ENCODE results near the gene PYY. TPM values are rescaled to one million over a fixed set of nuclear protein-coding genes. Genes with fewer than 3 reads are reported as not detected.

Gene PYY
- total RNA-seq, 1 experiment from 2014 or later: not detected

DNA sequence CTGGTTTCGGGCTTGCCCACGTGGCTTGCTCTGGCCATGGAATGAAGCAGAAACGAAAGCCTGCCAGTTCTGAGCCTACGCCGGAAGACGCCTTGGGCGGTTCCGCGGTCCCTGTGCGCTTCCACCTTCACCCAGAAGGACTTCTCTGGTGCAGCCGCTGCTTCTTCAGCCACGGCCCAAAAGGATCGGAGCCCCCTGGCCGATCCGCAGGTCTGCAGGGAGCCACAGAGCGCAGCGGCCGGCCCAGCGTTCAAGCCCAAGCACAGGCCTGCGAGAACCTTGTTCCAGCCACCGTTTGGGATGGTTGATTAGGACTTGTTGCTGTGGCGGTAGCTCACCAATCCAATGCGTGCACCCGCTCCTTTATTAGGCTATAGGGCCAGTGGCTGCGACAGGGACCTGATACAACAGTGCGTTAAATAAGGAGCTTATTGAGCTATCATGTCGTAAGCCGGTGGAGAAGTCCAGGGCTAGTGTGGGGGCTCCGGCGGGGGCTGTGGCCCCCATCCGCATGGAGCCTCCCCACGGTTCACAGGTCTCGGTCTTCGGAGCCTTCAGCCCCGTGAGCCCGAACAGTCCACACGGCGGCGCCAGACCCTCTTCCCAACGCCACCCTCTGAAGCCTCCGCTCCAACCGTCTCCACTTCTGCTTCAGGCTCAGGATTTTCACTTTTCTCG, 36.3 kb downstream of the PYY start:
- peak; percentile 16 for DNase-seq (ENCODE audit: extremely low read depth, low read depth)

DNA sequence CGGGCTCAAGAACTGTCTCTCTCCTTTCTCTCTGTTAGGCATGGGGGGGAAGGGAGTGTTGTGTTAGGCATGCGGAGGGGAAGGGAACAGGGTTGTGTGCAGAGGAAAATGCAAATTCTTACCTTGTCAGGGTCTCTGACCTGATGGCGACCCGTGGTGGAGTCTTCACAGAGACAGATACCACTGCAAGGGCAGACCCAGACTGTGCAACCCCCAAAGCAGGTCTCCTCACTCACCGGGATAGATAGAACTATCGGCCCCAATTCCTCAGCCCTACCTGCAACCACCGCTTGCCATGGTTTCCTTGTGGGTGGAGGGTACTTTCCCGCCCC, 36.8 kb downstream of the PYY start:
- DNase-seq (ENCODE audit: extremely low read depth, low read depth): no peak

DNA sequence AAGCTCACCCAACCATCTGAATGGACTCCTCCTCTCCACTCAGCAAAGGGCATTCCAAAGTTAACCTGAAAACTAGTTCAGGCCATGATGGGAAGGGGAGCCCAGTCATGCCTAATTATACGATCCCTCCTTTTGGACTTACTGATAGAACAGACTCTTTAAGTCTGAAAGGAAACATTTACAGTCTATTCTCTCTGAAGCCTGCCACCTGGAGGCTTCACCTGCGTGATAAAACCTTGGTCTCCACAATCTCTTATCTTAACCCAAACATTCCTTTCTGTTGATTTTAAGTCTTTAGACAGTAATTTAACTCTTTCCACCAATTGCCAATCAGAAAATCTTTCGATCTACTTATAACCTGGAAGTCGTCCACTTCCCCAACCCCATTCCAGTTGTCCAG, 37.4 kb downstream of the PYY start:
- no peak for DNase-seq (ENCODE audit: extremely low read depth, low read depth)

DNA sequence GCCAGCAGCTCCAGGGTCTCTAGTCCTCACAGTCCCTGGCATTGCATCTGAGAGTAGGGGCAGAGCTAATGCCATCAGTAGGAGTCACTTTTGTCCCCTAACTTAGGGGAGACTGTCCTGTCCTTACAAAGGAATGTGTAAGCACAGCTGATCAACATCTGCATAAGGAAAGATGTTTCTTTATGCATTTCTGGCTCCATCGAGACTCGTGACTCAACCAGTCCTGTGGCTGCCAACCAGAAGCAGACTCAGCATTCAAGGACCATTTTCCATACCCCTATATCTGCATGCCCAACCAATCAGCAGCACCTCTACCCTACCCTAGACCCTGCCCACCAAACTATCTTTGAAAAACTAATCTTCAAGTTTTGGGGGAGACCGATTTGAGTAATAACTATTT, 38.2 kb downstream of the PYY start:
- no peak for DNase-seq (ENCODE audit: extremely low read depth, low read depth)

DNA sequence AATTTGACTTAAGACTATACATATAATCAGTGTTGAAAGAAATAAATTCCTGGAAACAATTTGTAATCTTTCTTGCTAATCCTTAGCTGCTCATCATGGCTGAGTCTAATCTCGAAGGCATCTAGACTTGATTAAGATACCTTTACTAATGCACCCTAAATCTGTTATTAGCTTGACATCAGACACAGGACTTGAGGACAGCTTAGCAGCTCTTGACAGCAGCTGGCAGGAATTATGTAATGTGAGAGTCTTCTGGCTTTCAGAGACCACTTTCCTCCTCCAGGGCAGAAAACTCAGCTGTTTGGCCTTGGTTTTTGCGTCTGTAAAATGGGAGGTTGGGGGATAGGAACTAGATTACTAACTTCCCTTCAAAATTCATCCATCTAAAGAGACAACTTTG, 39.3 kb downstream of the PYY start:
- DNase-seq (ENCODE audit: extremely low read depth, low read depth): no peak

DNA sequence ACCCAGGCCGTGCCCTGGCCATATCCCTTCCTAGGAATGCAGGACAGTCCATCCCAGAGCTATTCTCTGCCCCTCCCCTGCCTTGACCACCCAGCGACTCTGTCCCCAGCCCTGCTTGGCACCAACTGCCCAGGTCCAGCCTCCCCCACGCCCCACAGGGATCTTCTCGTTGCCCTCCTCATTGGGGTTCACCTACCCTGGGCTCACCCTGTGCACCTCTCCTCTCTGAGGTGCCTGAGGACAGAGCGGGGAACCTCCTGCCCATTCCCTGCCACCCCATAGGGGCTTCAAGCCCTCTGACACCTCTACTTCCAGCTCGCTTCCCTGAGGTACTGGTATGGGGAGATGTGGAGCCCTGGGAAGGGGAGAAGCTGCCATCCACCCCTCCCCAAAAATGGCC, 40.2 kb downstream of the PYY start:
- no peak for DNase-seq (ENCODE audit: extremely low read depth, low read depth)

DNA sequence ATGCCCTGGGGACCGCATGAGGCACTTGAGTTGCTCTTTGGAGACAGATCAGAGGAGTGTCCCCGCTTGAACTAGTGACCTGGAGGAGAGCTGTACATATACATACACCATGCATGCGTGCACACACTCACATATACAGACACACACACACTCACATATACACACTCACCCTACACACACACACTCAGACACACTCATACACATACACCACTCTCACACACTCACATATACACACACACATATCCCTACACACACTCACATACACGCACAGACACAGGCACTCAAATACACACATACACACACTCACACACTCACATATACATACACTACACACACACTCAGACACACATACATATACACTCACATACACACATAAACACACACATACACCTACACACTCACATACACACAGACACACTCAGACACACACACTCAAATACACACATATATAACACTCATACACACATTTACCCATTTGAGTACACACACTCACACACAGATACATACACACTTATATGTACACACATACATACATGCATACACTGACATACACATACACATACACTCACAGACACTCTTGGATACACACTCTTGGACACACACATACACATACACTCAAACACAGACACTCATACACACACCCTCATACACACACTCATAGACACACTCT, 41.0 kb downstream of the PYY start:
- no peak for DNase-seq (ENCODE audit: extremely low read depth, low read depth)

DNA sequence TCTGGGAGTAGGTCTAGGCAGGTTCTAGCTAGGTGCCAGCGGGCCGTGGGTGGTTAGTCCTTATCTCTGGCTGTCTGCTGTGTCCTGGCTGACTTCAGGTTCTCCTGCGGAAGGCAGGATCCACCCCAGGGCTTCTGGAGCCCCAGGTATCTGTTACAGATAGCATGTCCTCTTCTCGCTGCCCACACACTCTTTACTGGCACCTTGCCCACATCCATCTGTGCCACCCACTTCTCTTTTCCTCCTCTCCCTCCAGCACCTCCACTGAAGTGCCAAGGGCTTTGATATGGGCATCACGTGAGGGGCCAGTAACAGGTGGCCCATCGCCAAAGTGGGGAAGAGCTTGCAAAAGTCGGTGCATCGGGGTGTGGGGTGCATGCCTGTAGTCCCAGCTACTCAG, 41.8 kb downstream of the PYY start:
- DNase-seq (ENCODE audit: extremely low read depth, low read depth): no peak

DNA sequence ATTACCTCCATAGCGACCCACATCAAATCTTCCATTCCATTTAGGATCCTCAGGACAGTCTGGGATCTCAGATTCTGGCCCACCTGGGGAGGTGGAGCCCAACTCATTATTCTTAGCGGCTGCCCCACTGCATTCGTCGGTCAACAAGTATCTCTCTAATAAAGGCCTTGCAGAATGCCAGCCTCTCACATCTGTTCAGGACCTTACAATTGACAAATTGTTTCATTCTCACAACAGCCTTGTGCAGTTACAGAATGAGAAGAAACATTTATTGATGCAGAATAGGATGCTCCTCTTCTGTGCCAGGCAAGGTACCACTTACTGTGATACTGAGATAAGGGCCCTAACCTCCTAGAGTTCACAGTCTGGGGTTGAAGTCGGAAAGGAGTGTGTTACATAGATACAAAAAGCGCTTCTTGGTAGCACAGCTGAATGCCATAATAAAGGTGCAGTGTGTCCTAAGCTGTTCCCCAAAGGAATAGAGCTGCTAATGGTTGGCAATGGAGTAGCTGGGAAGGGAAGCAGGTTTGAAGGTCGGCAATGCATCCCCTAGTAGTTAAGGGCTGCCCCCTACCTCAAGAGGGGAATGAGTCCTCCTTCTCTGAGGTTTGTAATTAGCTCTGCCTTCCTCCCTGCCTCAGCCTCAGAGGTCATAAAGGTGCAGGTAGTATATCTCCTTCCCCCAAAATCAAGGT, 44.1 kb downstream of the PYY start:
- no peak for DNase-seq (ENCODE audit: extremely low read depth, low read depth)

DNA sequence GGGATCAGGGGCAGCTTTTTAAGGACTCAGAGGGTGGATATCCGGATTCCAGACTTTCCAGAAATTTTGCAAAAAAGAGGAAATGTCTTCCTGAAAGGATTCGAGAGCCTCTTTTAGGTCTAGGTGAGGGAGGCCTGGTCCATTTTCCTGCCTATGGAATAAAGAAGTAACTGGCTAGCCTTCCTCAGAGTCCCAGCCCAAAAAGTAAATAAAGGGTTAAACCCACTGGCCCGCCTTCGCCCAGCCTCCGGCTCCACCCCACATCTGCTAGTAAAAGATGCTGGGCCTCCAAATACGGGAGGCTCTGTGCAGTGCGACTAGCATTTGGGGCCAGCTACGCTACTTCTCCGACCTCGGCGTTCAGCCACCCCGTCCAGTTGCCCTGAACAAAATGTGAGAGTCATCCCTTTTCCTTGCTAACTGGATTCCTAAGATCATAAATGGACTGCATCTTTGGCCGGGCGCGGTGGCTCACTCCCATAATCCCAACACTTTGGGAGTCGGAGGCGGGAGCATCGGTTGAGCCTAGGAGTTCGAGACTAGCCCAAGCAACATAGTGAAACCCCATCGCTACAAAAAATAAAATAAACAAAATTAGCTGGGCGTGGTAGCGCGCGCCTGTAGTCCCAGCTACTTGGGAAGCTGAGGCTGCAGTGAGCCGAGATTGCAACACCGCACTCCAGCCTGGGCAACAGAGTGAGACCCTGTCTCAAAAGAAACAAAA, 45.6 kb downstream of the PYY start:
- DNase-seq (ENCODE audit: extremely low read depth, low read depth): peak; percentile 14

DNA sequence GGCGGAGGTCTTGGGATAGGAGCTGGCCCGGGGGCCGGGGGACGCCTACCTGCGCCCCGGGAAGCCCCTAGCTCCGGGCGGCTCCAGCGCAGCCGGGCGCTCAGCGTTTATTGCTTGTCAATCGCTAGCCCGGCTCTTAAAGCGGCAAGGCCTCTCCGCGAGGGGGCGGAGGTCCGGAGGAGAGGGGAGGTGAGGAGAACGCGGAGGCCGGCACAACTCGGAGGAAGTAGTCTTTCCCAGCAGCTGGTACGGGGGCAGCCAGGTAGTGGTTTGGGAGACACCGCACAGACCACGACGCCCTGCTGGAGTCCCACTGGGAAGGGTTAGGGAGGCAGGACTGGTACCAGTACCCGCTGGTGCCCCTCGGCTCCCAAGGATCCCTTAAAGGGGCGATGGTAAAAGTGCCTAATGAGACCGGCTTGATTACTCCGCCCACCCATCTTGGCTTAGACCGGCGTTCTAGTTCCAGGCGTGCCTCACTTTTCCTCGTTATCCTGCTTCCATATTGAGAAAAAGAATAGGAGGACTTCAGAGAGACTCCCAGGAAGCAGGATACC, 46.2 kb downstream of the PYY start, which contains the start of gene MPP2:
Gene MPP2 (minus strand): TSS at position 112 of the 557 bp plus-strand sequence. CDS start 3,076 bp downstream, outside the sequence.
- peak; percentile 23 for DNase-seq (ENCODE audit: extremely low read depth, low read depth)

DNA sequence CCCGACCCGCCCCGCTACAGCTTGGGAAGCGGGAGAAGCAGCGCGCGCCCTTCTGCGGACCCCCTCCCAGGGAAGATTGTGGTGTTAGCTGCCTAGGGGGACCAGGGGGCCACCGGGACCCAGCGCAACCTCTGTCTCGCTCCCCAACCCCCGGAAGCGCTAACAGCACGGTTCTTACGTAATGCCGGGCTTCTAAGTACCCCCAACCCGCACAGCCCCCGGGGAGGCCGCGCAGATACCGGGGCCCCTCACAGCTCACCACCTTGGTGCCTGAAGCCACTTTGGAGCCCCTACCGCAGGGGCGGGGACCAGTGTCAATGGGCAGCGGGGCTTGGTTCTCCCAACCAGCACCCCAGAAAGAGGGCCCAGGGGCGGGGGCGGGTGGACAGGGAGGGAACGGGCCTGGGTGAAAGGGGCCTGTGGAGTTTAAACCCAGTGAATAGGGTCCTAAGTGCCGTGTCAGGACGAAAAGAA, 46.8 kb downstream of the PYY start:
- DNase-seq (ENCODE audit: extremely low read depth, low read depth): no peak

DNA sequence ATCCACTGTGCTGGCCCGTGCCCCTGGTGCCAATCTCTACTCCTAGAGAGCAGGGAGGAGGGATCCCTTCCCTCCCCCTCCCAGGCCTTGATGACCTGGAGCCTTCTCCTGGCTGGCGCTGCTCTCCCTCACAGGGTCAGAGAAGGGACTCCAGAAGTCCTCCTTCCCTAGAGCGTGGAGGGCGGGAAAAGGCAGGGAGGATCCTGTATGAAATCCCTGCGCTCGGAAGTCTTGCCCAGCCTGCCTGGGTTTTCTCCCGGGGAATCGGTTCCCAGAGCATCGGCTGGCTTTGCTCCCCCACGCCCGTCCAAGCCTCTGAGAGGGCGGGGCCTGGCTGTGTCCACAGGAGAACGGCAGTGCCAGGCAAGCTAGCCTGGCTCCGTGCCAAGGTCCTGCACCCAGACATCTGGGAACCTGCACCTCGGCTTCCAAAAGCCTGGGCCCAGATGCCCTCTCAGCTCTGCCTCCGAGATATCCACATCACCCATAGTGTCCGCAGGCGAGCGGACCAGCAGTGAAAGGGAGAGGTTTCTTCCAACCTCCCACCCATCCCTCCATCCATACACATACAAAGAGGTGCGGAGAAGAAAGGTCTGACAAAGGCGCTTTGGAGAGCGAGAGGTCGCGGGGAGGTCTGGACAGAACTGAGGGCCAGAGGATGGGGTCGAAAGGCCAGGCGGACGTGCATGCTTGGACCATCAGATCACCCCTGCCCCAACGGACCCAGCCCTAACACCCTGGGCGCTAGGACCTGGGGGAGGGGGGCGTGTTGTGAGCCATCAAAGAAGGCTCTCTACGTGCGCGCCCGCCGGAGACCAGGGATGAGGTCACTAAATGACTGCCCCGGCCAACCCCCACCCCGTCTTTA, 47.5 kb downstream of the PYY start:
- no peak for DNase-seq (ENCODE audit: extremely low read depth, low read depth)

DNA sequence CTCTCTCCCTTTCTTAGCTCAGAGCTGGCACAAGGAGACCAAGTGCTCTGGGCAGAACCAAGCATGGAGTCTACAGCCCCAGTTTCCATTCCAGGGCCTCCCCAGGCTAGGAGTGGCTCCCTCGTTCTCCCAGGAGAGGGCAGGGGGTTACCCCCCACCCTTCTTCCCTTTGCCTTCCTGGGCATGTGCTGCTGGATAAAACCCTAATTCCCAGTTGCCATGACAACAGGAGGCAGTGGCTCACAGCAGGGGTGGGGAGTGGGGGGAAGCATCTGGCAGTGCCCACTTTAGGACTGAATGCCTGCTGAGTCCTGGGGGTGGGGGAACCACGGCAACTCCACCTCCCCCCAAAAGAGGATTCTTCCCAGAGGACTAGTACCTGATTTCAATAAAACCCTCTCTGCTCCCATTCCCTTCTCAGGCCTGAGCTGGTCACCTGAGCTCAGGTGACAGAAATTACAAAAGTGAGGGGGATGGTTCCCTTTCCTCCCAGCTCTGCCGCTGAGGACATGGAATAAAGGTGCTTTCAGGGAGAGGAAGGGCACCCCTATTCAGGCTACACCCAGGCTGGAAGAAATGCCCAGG, 48.2 kb downstream of the PYY start:
- no peak for DNase-seq (ENCODE audit: extremely low read depth, low read depth)

Other genes with a start within 250 kb of the PYY start
- gene SOST, start 195.1 kb downstream of the PYY start, total RNA-seq (2014; rRNA removed; shearing (Covaris generic)): not detected in 2 replicates
- gene DUSP3, start 175.0 kb downstream of the PYY start, total RNA-seq (2014; rRNA removed; shearing (Covaris generic)): 40.2 and 41.8 TPM in 2 replicates
- gene CFAP97D1, start 173.5 kb downstream of the PYY start, total RNA-seq (2014; rRNA removed; shearing (Covaris generic)): 0.09 TPM in 1 of 2 replicates, not detected in the other
- gene MPP3, start 120.8 kb downstream of the PYY start, total RNA-seq (2014; rRNA removed; shearing (Covaris generic)): 9.6 and 13.4 TPM in 2 replicates
- gene CD300LG, start 106.8 kb downstream of the PYY start, total RNA-seq (2014; rRNA removed; shearing (Covaris generic)): not detected in 2 replicates
- 0.29 and 0.74 TPM in 2 replicates for gene MPP2, start 46.4 kb downstream of the PYY start, total RNA-seq (2014; rRNA removed; shearing (Covaris generic))
- gene PPY, start 11.5 kb downstream of the PYY start, total RNA-seq (2014; rRNA removed; shearing (Covaris generic)): not detected in 2 replicates
- gene NAGS, start 50.7 kb upstream of the PYY start, total RNA-seq (2014; rRNA removed; shearing (Covaris generic)): 0.25 and 0.58 TPM in 2 replicates
- gene TMEM101, start 61.0 kb upstream of the PYY start, total RNA-seq (2014; rRNA removed; shearing (Covaris generic)): 40.0 and 44.6 TPM in 2 replicates
- gene LSM12, start 112.7 kb upstream of the PYY start, total RNA-seq (2014; rRNA removed; shearing (Covaris generic)): 74.5 and 76.3 TPM in 2 replicates
- gene G6PC3, start 116.8 kb upstream of the PYY start, total RNA-seq (2014; rRNA removed; shearing (Covaris generic)): 59.3 and 62.0 TPM in 2 replicates
- gene HDAC5, start 169.7 kb upstream of the PYY start, total RNA-seq (2014; rRNA removed; shearing (Covaris generic)): 6.3 and 8.9 TPM in 2 replicates
- 4.0 and 4.8 TPM in 2 replicates for gene HROB, start 188.0 kb upstream of the PYY start, total RNA-seq (2014; rRNA removed; shearing (Covaris generic))
- gene ASB16, start 216.8 kb upstream of the PYY start, total RNA-seq (2014; rRNA removed; shearing (Covaris generic)): not detected in 2 replicates
- 28.6 and 32.6 TPM in 2 replicates for gene TMUB2, start 233.0 kb upstream of the PYY start, total RNA-seq (2014; rRNA removed; shearing (Covaris generic))
- 42.0 and 44.1 TPM in 2 replicates for gene ATXN7L3, start 245.9 kb upstream of the PYY start, total RNA-seq (2014; rRNA removed; shearing (Covaris generic))

Data from NCI-H460 (cell line).